Measurements from ENCODE around the gene SOWAHC. TPM values are rescaled to one million over a fixed set of nuclear protein-coding genes. Genes with fewer than 3 reads are reported as not detected.

The SOWAHC gene, protein sequence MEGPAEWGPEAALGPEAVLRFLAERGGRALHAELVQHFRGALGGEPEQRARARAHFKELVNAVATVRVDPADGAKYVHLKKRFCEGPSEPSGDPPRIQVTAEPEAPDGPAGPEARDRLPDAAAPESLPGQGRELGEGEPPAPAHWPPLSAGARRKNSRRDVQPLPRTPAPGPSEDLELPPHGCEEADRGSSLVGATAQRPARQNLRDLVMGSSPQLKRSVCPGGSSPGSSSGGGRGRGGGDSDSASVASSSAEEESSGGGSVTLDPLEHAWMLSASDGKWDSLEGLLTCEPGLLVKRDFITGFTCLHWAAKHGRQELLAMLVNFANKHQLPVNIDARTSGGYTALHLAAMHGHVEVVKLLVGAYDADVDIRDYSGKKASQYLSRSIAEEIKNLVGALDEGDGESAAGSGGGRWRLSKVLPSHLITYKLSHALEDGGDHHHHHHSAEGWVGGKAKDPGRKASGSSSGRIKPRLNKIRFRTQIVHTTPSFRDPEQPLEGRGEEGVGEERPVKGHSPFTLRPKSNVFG
- total RNA-seq: 81.3 and 97.8 TPM in 2 replicates

DNA sequence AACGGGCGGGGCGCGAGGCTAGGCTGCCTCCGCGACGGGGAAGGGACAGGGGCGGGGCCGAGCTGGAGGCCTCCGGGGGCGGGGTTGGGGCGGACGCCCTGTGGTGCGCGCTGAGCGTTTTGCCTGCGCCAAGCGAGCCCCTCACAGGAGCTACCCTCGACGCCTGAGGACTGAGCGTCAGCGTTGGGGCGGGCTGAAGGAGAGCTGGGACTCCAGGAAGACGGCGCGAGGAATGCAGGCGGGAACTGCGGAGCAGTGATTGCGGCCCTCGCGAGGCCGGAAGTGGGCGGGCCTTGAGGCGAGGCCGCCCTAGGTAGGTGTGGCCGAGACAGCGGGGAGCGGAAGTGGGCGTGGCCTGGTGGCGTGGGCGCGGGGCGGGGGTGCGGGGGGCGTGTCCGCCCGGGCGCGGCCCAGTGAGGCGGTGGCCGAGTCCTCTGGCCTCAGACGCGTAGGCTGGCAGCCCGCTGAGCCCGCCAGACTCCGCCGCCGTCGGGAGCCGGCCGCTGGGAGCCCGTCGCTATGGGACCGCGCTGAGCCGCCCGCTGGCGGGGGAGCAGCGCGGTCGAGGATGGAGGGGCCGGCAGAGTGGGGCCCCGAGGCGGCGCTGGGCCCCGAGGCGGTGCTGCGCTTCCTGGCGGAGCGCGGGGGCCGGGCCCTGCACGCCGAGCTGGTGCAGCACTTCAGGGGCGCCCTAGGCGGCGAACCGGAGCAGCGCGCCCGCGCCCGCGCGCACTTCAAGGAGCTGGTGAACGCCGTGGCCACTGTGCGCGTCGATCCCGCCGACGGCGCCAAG lies at the start of gene SOWAHC, which contains the start of gene SEPTIN10:
TSS of gene SOWAHC (plus strand) at position 443 of the 793 bp plus-strand sequence. CDS start at position 569, 126 bp downstream.
TSS of gene SEPTIN10 (minus strand) at position 45 of the 793 bp plus-strand sequence. CDS start 139 bp downstream, outside the sequence.

Other genes starting within 250 kb of the SOWAHC start
- gene SEPTIN10, start 398 bp upstream of the SOWAHC start, total RNA-seq: 76.2 and 94.4 TPM in 2 replicates
- 21.7 and 28.0 TPM in 2 replicates for gene RGPD5, start 179.9 kb downstream of the SOWAHC start, total RNA-seq

Measured in nasal cavity respiratory epithelium epithelial cell of viscerocranial mucosa (primary cell).